ENCODE data around the gene GALNT16.

GRCh38 chr14:69317102-69317755 is 57.3 kb downstream of the GALNT16 start:
- no peak for TF ChIP-seq CTCF (IDR thresholded peaks at IDR 0.05)
- TF ChIP-seq EZH2phosphoT487 (IDR thresholded peaks at IDR 0.05): no peak
